DLD1 (cell line): ENCODE data around the gene OIT3.
"Not testable (repeated sequence)": the region's sequence is repeated elsewhere in the genome, so short reads cannot be mapped to it uniquely, and the experiment has no call there.

Experiments
- in situ Hi-C: cut with HindIII; loops from 2 replicates; pipeline ENCODE4 v1.10.0; 2017; ENCODE audit warnings: low sequenced_read_pairs

OIT3 gene

DNA sequence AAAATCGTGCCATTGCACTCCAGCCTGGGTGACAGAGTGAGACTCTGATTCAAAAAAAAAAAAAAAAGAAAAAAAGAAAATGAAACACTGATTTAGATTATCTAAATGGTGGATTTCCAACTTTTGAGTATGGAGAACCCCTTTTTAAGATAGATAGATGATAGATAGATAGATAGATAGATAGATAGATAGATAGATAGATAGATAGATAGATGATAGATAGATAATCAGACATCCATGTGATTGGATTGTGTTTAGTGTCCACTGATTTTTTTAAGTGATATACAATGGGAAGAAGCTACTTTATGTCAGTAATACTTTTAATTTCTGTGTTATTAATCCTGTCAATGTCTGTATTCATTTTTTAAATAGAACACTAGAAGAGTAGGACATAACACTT, 6.0 kb downstream of the OIT3 start:
- in situ Hi-C loops = no loop called here

DNA sequence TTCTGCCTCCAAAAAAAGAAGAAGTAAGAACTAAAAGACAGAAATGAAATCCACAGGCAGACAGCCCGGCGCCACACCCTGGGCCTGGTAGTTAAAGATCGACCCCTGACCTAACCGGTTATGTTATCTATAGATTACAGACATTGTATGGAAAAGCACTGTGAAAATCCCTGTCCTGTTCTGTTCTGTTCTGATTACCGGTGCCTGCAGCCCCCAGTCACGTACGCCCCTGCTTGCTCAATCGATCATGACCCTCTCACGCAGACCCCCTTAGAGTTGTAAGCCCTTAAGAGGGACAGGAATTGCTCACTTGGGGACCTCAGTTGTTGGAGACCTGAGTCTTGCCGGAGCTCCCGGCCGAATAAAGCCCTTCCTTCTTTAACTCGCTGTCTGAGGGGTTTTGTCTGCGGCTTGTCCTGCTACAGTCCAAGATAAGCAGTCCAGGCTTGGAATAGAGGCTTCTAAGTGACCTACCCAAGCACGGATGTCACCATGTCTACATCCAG, 10.5 kb downstream of the OIT3 start:
- in situ Hi-C loops = not testable (repeated sequence)

- in situ Hi-C loops = no loop called here
These were observed 11.3 kb downstream of the OIT3 start for GRCh38 chr10:72904806-72905205.

DNA sequence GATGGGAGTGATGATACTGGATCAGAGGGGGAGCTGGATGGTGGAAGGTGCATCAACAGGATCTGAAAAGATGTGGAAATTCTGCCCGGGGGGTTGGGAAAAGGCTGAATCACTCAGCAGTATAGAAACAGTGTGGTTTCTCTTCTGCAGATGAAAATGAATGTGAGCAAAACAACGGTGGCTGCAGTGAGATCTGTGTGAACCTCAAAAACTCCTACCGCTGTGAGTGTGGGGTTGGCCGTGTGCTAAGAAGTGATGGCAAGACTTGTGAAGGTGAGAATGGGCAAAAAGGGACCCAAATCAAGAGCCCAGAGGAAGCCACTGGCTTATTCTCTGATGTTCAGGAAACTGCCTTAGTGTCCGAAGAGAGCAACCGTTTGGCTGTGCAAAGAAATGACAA, 12.9 kb downstream of the OIT3 start:
- in situ Hi-C loops = no loop called here

GRCh38 chr10:72910705-72911104, 17.2 kb downstream of the OIT3 start:
- in situ Hi-C loops = no loop called here

- in situ Hi-C loops = no loop called here
These were observed 18.2 kb downstream of the OIT3 start for GRCh38 chr10:72911758-72912157.

DNA sequence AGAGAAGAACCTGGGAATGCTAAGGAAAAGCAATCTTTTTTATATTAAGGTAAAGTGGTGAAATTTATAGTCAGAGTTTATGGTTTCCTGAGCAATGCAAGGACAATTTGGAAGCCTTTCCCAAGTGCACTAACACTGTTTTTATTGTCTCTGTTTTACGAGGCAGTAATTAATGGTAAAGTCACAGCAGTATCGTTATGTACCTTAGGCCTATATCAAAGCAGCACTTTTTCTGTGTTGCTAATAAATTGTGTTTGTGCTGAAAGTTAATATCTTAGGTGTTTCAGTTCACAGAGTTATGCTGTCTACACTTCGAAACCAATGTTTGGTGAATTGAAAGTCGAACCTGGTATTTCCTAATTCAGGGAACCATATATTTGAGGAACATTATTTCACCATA, 19.2 kb downstream of the OIT3 start:
- in situ Hi-C loops = no loop called here

DNA sequence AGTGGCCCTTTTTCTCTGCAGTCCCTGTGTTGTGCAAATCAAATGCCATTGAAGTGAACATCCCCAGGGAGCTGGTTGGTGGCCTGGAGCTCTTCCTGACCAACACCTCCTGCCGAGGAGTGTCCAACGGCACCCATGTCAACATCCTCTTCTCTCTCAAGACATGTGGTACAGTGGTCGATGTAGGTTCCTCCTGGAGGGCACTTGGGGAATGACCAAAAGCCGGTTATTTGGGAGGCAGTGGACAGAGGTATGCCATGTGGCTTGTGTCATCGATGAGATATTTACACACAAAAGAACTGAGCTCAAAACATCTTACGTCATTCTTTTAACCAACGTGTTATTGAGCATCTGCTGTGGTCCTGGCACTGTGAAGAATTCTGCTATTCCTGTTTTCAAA, 19.7 kb downstream of the OIT3 start:
- in situ Hi-C loops = no loop called here

- in situ Hi-C loops = not testable (repeated sequence)
These were observed 23.7 kb downstream of the OIT3 start for GRCh38 chr10:72917201-72917600.

DNA sequence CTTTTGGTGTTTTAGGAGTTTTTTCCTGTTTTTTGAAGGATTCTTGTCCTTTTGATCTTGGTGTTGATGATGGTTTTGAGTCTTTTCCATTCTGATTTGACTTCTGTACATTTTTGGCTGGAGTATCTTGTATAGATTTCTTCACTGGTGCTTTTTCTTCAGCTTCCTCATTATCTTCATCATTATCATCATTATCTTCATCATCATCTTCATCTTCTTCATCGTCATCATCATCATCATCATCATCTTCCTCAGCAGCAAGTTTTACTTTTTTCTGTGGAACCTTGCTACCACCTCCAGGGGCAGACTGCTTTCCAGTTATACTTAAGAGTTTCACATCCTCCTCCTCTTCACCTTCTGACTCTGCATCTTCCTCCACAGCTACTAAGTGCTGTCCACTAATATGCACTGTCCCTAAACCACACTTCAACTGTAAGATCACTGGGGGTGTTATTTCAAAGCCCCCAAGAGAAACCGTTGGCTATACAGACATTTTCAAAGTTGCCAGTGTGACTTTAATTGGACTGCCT, 24.3 kb downstream of the OIT3 start:
- in situ Hi-C loops = not testable (repeated sequence)

GRCh38 chr10:72918352-72918751, 24.8 kb downstream of the OIT3 start:
- in situ Hi-C loops = no loop called here

GRCh38 chr10:72921147-72921683, 27.7 kb downstream of the OIT3 start:
- in situ Hi-C loops = not testable (repeated sequence)

GRCh38 chr10:72924351-72924750, 30.8 kb downstream of the OIT3 start:
- in situ Hi-C loops = no loop called here

DNA sequence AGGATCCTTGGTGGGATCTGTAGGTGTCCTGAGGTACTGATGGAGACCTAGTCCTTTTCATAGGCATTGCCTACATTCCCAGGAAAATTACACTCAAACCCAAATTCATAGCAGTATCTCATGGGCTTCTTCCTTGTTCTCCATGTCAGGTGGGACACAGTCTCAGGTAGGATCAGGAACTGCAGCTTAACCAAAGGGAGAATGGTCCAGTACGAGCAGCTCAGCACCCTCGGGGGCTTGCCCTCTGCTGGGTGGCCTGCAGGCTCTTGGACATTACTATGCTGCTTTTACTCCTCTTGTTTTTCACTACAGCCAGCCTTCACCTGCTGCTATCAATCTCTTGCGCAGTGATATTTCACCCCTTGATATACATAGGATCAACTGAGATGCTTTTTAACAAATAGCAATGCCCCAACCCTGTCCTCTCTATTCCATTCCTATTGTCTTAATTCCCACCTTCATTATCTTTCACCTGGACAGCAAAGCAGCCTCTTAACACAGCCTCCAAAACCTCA, 32.5 kb downstream of the OIT3 start:
- in situ Hi-C loops = no loop called here

DNA sequence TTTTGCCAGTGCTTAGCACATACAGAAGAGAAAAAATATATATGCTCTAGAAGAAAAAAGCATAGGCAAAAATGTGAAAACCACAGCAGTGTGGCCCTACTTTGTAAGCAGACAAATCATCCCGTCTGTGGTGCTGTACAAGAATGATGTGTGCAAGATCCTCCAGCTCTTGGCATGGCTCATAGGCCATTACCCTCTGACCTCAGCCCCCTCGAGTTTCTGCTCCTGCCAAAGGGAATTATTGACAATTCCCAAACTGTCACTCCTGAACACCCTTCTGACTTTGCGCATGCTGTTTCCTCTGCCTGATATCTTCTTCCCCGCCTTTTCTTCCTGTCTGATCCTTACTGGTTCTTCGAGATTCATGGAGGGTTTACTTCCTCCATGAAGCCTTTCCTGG, 33.9 kb downstream of the OIT3 start:
- in situ Hi-C loops = no loop called here

GRCh38 chr10:72928798-72929197, 35.3 kb downstream of the OIT3 start:
- in situ Hi-C loops = no loop called here

GRCh38 chr10:72930276-72930675, 36.7 kb downstream of the OIT3 start:
- in situ Hi-C loops = no loop called here

DNA sequence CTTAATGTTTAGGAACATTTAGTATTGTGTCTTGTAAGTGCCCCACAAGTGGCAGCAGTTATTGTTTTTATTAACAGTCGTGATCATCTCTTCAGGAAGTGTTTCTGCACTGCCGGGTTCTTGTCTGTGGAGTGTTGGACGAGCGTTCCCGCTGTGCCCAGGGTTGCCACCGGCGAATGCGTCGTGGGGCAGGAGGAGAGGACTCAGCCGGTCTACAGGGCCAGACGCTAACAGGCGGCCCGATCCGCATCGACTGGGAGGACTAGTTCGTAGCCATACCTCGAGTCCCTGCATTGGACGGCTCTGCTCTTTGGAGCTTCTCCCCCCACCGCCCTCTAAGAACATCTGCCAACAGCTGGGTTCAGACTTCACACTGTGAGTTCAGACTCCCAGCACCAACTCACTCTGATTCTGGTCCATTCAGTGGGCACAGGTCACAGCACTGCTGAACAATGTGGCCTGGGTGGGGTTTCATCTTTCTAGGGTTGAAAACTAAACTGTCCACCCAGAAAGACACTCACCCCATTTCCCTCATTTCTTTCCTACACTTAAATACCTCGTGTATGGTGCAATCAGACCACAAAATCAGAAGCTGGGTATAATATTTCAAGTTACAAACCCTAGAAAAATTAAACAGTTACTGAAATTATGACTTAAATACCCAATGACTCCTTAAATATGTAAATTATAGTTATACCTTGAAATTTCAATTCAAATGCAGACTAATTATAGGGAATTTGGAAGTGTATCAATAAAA, 38.9 kb downstream of the OIT3 start:
- in situ Hi-C loops = no loop called here

- in situ Hi-C loops = no loop called here
These were observed 41.8 kb downstream of the OIT3 start for GRCh38 chr10:72935361-72935760.

DNA sequence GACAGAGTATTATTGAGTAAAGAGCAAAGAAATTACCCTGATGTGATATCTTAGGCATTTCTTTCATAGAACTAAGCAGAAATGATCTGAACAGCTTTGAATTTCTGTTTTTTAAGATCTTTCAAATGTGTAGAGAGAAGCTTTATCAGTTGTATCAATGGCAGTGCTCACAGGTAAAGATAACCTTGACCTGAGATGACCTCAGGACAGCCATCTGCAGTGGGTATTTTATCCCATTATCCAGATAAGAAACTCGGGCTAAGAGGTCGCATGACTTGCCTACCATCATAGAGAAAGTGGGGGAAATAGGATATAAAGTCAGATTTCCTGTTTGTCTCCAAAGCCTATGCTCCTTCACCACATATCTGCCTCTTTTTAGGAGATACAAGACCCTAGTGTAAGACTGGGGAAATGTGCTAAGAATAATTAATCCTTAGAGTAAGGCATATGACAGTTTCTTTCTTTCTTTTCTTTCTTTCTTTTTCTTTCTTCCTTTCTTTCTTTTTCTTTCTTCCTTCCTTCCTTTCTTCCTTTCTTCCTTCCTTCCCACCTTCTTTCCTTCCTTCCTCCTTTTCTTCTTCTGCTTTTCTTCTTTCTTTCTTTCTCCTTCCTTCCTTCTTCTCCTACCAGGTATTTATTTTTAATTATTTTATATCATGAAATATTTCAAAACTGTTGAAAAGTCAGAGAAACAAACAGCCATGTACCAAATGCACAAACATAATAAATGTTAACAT, 50.1 kb downstream of the OIT3 start:
- in situ Hi-C loops = no loop called here

DNA sequence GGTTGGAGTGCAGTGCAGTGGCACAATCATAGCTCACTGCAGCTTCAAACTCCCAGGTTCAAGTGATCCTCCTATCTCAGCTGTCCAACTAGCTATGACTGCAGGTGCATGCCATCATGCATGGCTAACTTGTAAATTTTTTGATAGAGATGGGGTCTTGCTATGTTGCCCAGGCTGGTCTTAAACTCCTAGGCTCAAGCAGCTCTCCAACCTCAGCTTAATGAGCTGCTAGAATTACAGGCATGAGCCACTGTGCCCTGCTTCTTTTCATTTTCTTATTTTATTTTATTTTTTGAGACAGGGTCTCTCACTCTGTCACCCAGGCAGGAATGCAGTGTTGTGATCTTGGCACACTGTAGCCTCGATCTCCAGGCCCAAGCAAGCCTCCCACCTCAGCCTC, 53.4 kb downstream of the OIT3 start:
- in situ Hi-C loops = no loop called here

- in situ Hi-C loops = no loop called here
These were observed 55.2 kb downstream of the OIT3 start for GRCh38 chr10:72948762-72949161.
